ENCODE data around the gene ACOT9.
A peak's percentile ranks its signal among the peaks of the same experiment; 100 is the strongest.
"Not testable (repeated sequence)": the region's sequence is repeated elsewhere in the genome, so short reads cannot be mapped to it uniquely, and the experiment has no call there.

The ACOT9 gene

GRCh38 chrX:23742697-23743622 is at the start of gene ACOT9:
ACOT9 (minus strand) TSS chrX:23743276; CDS start chrX:23743144, 132 bp downstream.
- peak; percentile 14 for DNase-seq (ENCODE audit: low read depth)

- DNase-seq (ENCODE audit: low read depth): no peak
Observed at GRCh38 chrX:23790155-23790497, 47.0 kb upstream of the ACOT9 start.

- DNase-seq (ENCODE audit: low read depth): no peak
Observed at GRCh38 chrX:23789386-23790154, 46.5 kb upstream of the ACOT9 start.

DNA sequence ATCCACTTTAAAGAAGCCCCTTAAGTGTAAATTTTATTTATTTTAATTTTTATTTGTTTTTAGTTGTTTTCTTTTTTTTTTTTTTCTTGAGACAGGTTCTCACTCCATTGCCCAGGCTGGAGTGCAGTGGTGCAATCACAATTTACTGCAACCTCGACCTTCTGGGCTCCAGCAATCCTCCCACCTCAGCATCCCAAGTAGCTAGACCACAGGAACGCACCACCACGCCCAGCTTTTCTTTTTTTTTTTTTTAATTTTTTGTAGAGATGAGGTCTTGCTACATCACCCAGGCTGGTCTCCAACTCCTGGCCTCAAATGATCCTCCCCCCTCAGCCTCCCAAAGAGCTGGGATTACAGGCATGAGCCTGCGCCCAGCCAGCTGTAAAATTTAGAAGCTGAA is 45.9 kb upstream of the ACOT9 start:
- no peak for DNase-seq (ENCODE audit: low read depth)

DNA sequence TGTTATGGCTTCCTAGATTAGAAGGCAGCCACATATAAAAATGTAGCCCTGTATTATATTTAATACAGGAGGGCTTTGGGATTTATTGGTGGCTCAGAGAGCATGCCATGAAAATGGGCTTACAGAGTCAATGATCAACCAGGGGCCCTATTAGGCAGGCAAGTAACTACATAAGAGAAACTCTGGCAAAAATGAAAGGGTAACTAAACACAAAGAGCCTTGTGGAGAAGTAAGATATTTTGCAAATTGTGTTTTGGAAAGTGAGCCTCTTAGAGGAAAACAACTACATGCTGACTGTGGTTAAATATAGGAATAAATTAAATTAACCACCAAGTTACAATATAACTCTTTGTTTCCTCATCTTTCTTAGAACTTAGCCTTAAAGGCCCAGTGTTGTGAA is 45.4 kb upstream of the ACOT9 start:
- no peak for DNase-seq (ENCODE audit: low read depth)

DNA sequence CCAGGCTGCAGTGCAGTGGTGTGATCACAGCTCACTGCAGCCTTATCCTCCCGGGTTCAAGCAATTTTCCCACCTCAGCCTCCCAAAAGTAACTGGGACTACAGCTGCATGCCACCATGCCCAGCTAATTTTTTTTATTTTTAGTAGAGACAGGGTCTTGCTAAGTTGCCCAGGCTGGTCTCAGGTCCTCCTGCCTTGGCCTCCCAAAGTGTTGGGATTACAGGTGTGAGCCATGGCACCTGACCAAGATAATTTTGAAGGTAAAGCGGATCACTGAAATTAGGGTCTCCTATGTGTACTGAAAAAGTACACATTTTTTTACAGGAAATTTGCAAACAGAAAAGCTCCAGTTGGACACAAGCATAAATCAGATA is 44.7 kb upstream of the ACOT9 start:
- DNase-seq (ENCODE audit: low read depth): no peak

DNA sequence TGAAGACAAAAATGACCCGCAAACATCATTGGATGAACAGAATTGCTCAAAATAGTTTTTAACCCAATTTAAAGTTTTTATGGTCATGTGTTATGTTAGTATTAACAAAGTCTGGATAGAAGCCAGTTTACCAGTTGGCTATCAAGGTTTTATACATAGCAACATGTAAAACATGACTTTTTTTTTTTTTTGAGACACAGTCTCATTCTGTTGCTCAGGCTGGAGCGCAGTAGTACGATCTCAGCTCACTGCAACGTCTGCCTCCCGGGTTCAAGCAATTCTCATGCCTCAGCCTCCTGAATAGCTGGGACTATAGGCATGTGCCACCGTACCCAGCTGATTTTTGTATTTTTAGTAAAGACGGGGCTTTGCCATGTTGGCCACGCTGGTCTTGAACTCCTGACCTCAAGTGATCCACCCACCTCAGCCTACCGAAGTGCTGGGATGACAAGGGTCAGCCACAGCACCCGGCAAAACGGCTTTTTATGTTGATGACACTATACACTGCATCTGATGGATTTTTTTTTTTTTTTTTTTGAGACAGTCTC is 43.3 kb upstream of the ACOT9 start:
- DNase-seq (ENCODE audit: low read depth): no peak

DNA sequence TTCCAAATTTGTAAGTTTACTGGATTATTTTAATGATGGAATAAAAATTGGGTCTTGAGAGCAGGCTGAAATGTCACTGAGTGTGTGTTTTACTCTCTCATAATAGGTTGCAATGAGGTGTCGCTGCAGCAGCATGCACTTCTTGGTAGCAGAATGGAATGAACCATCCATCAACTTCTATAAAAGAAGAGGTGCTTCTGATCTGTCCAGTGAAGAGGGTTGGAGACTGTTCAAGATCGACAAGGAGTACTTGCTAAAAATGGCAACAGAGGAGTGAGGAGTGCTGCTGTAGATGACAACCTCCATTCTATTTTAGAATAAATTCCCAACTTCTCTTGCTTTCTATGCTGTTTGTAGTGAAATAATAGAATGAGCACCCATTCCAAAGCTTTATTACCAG is 42.5 kb upstream of the ACOT9 start:
- no peak for DNase-seq (ENCODE audit: low read depth)

DNA sequence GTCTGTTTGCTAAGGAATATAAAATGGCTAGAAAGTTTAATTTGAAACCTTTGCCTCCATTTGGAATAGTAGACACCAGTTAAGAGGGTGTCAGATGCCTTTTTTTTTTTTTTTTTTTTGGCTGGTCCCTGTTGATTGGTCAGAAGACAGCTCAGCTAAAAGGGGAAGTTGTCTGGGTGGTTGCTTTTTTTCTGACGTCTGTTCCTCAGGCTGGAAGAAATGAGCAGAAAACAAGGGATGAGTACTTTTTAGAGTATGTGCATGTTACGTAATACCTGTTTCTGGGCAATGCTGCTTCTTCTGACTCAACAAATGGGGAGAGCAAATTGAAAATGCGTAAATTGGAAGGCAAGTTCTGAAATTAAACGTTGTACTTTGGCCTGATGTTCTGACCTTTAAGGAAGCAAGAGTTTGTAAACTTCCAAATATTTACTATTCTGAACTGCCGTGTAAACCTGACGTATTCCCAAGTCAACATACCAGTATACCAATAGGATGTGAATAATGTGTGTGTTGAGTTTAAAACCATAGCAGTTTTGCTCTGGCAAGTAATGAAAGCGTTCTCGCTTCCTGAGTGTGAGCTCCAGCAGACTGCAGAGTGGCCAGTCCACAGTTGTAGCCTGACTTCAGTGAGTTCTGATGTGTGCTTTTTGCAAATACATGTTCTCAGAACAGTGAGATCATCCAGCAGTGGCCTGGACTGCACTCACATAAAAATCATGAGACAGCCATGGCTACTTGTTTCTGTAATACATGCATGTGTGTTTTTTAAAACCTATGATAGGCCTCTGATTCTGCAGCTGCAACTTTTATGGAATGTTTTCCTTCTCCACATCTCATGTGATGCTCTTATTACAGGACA is 41.6 kb upstream of the ACOT9 start:
- DNase-seq (ENCODE audit: low read depth): no peak

DNA sequence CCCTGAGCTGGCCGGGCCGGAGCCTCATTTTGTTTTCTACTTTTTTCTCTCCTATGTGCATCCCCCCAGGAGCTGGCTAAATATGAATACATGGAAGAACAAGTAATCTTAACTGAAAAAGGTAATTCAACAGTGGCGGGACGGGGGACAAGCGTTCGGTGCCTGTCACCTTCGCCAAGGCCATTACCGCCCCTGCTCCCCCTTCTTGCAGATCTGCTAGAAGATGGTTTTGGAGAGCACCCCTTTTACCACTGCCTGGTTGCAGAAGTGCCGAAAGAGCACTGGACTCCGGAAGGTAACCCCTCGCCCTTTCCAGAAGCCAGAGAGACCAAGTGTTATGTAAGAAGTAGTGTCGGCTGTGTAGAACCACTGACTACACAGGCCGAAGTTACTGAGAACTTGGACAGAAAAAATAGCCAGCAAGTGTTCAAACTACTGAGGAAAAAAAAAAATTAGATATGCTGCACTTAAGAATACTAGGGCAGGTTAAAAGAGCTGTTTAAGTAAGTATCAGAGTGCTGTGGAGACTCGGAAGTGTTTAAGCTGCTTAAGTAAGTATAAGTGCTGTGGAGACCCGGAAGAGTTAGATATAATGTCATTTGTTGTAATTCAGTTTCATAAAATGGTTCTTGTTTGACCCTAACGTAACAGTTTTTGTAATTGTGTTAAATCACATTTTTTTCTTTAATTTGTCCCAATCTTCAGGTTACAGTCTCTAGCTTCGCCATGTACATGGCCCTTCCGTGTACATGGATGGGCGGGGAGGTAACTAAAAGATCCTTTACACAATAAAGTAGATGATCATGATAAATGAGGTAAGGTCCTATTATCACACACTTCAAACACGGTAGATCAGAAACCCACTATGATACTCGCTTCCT is 40.8 kb upstream of the ACOT9 start:
- DNase-seq (ENCODE audit: low read depth): no peak

DNA sequence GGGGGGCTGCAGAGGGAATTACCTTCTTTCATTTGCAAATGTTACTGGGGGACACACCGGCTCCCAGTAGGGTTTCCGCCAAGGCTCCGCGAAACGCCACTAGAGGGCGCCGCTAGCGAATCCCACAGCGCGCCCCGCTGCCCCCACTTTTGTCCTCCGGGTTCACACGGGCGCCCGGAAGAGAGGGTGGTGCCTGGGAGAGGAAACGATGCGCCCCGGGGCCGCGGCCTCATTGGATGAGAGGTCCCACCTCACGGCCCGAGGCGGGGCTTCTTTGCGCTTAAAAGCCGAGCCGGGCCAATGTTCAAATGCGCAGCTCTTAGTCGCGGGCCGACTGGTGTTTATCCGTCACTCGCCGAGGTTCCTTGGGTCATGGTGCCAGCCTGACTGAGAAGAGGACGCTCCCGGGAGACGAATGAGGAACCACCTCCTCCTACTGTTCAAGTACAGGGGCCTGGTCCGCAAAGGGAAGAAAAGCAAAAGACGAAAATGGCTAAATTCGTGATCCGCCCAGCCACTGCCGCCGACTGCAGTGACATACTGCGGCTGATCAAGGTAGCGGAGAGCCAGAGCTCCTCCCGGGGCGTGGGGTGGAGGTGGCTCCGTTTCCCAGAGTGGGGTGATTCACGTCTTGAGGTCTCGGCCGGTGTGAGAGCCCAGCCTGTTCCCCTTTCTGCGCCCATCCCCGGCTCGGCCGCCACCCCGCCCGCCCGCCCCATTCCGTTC is 40.0 kb upstream of the ACOT9 start, which contains the start of gene SAT1:
Gene SAT1, plus strand, starts transcription at position 311 of the 726 bp plus-strand sequence. Its CDS starts 179 bp downstream, at position 490.
- peak; percentile 82 for DNase-seq (ENCODE audit: low read depth)

- DNase-seq (ENCODE audit: low read depth): no peak
Observed at GRCh38 chrX:23782455-23782854, 39.4 kb upstream of the ACOT9 start.

DNA sequence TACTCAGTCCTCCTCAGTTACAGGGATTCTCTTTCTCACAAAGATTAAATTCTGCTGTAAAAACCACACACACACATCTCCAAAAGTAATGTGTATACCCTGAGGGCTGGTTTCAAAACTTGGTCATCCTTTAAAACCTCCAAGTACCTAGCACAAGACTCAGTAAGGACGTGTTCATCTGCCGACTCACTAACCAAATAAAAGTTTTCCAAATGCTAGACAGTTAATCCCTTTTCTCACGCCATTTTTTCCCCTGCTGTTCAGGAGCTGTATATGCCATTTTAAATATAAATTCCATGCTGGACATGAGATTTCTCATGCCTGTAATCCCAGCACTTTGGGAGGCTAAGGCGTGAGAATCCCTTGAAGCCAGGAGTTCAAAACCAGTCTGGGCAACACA is 35.9 kb upstream of the ACOT9 start:
- DNase-seq (ENCODE audit: low read depth): no peak

DNA sequence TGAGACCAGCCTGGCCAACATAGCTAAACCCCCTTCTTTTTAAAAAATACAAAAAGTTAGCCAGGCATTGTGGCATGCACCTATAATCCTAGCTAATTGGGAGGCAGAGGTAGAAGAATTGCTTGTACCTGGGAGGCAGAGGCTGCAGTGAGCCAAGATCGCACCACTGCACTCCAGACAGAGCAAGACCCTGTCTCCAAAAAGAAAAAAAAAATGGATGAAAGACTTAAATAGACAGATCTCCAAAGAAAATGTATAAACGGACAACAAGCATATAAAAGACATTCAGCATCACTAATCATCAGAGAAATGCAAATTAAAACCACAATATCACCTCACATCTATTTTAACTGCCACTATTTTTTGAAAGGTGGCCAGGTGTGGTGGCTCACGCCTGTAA is 33.3 kb upstream of the ACOT9 start:
- no peak for DNase-seq (ENCODE audit: low read depth)

DNA sequence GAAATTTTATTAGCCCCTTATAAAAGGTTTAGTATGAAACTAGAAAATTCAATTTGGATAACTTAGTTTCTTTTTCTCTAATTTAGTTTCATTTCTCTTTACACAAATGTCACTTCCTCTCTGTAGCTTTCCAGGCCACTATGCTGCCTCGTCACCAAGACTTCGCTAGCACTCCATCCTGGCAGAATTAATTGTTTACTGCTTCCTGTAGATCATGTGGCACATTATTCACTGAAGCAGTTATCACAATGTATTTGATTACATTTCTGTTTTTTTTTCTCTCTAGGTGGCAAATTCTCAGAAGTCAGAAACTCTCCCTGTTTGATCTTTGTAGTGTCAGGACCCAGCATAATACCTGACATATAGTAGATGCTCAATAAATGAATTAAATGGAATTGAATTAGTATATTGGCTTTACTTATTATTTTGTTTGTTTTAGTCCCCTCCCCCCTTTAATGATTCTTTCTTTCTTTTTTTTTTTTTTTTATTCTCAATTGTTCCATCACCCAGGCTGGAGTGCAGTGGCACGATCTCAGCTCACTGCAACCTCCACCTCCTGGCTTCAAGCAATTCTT is 30.6 kb upstream of the ACOT9 start:
- no peak for DNase-seq (ENCODE audit: low read depth)

- DNase-seq (ENCODE audit: low read depth): not testable (repeated sequence)
Observed at GRCh38 chrX:23771086-23771485, 28.0 kb upstream of the ACOT9 start.

DNA sequence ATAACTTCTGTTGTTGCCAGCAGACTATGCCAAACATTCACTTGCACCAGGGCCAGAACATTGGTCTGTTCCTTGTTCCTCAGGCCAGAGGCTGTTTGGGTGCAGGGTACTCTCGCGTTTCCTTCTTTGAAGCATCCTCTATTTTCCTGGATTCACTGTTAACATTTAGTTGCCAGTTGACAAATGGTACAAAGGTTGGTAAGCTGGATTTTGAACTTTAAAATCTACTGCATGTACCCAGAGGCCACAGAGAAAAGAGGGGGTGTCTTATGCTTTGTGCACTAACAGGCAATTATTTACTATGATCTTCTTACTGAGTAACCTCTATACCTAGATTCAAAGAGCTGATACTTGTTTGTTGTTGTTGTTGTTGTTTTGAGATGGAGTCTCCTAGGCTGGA is 27.1 kb upstream of the ACOT9 start:
- no peak for DNase-seq (ENCODE audit: low read depth)

DNA sequence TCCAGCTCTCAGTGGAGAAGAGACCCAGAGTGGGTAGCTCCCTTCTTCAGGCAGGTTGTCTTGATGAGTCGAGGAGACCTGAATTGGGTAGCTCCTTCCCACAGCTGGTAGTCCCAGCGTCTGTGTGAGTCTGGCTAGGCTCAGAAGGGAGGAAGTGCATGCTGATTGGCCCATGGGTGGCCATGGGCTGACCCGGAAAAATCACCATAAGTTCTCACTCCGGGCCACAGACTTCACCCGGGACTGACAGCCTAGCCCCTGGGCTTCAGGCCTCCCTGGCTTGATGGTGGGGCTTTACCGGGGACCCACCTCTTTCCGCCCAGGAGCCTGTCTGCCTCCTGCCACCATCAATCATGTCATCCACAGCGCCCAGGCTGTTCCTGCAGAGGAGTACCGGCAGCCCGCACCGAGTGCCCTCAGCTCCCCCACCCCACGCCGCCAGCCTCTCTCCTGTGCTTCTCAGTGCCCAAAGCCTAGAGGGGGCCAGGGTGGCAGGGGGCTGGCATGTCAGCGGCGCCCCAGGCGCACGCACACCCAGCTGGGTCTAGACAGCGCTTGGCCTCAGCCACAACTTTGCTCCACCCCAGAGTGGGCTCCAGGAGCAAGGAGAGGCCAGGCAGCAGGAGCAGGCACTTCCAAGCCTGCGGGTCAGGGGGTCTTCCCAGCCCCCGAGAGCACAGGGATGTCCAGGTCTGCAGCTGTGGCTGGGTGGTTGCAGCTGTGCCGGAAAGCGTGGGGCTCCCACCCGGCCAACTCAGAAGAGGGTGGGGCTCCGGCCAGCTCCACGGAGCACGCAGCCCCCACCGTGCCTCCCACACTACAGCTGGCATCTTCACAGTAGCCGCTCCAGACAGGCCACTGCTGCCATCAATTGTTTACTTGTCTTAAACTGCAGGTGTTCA is 23.8 kb upstream of the ACOT9 start:
- DNase-seq (ENCODE audit: low read depth): no peak

DNA sequence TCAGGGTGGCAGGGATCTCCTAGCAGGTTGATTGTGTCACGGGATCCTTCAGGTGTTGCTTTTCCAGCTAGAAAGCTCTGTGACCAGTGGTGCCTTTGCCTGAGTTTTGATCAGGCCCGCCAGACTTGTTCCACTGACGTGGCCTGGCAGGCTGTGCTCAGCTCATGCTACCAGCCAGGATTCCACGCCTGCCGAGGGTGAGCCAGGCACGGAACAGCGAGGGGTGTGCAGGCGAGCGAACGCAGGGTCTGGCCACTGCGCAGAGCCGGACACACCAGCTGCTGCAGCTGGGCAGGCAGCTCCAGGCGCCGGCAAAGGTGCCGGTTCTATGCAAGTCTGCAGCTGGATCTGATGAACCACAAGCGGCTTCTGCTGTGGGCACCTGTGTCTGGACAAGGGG is 22.8 kb upstream of the ACOT9 start:
- DNase-seq (ENCODE audit: low read depth): no peak
